ENCODE measurements around the gene ARHGEF7.

Gene ARHGEF7

GRCh38 chr13:111304041-111304544 is 189.0 kb downstream of the ARHGEF7 start:
- no peak for DNase-seq (ENCODE audit: low spot score)

- DNase-seq (ENCODE audit: low spot score): no peak
Measured at GRCh38 chr13:111304603-111305289, 189.6 kb downstream of the ARHGEF7 start.

DNA sequence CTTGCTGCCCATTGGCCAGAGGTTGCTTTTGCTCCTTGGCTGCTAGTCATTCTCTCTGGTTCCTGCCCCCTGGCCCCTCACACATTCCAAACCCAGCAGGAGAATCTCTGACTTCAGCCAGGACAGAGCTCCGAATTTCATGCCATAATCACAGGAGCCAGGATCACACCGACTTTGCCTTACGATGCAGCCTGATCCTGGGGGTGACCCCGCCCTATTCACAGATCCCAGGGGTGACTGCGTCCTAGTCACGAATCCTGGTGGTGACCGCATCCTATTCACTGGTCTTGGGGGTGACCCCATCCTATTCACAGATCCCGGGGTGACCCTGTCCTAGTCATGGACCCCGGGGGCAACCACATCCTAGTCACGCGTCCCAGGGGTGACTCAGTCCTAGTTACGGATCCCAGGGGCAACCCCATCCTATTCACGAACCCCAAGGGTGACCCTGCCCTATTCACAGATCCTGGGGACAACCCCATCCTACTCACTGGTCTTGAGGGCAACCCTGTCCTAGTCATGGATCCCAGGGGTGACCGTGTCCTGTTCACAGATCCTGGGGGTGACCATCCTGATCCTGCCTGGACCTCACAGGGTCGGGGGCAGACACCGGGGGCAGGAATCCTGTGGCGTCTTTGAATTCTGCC is 198.0 kb downstream of the ARHGEF7 start:
- DNase-seq (ENCODE audit: low spot score): no peak

DNA sequence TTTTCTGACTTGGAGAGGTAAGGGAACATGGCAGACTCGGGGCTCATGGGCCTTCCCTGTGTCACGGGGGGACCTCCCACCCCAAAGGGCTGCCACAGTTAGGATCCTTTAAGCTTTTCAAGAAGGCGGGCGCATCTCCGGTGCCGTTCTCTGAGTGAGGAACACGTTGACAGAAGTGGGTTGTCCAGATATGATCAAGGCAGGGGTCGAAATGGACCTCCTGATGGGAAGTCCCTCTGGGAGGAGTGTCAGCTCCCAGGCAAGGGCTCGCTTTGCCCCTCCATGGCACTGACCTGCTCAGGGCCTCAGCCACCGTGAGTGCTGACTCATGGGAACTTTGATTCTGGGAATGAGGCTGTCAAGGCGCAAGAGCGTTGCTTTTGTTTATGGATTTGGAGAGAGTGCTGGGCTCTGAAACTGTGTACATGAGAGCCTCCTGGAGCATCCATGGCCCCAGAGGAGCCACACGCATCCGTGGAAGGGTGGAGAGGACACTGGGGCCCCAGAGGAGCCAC is 198.9 kb downstream of the ARHGEF7 start:
- no peak for DNase-seq (ENCODE audit: low spot score)

- DNase-seq (ENCODE audit: low spot score): no peak
Measured at GRCh38 chr13:111314852-111315251, 199.7 kb downstream of the ARHGEF7 start.

GRCh38 chr13:111315347-111315995 is 200.4 kb downstream of the ARHGEF7 start:
- DNase-seq (ENCODE audit: low spot score): no peak

- DNase-seq (ENCODE audit: low spot score): no peak
Measured at GRCh38 chr13:111316161-111316730, 201.1 kb downstream of the ARHGEF7 start.

DNA sequence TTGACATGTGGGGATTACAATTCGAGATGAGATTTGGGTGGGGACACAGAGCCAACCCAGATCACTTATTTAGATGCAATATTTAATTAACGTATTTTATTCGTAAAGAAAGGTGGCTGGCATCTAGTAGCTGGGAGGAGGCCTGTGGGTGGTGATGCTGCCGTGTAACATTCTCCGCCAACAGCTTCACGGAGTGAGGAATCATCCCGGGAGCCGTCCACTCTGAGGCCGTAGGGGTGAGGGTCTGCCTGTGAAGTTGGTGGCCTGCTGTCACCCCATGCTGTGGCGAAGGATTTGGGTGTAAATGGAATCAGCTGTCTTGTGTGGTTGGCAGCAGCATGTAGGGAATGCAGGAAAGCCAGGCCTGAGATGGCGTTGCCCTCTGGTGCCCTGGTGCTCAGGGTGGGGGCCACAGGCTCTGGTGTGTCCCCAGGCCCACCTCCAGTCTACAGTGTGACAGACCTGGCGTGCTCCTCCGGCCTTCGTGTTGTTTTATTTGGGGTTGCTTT is 202.0 kb downstream of the ARHGEF7 start:
- no peak for DNase-seq (ENCODE audit: low spot score)

DNA sequence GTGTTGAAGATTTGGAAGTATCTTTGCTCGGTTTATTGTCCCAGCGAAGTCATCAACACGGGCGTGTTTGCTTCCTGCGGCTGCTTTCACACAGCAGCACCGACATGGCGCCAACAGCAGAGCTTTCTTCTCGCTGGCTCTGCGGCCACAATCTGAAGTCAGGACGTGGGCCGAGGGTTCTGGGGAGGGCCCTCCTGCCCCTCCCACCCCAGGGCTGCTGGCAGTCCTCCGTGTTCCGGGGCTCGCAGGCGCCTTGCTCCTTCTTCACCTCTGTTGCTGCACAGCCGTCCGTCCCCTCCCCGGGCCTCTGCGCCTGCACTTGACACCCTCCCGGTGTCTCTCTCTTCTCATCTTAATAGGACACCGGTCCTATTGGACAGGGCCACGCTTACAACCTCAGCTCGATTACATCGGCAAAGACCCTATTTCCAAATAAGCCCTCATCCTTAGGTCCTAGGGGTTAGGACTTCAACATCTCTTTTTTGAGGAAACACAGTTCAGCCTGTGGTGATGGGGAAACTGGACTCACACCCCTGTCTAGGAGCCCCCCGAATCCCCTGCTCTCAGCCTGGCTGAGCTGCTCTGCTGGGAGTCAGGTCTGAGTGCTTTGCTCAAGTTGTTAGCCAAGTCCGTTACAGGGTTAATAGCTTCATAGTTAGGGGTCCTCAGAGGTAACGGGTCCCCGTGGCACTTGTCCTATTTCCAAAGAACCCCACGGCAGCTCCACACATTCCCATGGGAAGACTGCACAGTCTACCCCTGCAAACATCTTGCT is 202.6 kb downstream of the ARHGEF7 start:
- DNase-seq (ENCODE audit: low spot score): no peak

GRCh38 chr13:111318386-111318785 is 203.3 kb downstream of the ARHGEF7 start:
- DNase-seq (ENCODE audit: low spot score): no peak

DNA sequence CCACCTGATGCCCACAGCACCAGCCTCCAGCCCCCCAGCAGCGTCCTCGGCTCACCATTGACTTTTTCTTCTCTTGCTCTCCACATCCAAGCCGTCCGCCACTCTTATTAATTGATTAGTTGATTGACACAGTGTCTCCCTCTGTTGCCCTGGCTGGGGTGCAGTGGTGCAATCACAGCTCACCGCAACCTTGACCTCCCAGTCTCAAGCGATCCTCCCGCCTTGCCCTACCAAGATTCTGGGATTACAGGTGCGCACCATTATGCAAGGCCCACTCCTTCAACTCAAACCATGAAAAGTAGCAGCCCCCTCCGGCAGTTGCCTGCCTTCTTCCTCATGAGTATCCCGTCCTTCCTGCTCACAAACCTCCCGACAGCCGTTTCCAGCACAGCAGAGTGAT is 204.4 kb downstream of the ARHGEF7 start:
- DNase-seq (ENCODE audit: low spot score): no peak

DNA sequence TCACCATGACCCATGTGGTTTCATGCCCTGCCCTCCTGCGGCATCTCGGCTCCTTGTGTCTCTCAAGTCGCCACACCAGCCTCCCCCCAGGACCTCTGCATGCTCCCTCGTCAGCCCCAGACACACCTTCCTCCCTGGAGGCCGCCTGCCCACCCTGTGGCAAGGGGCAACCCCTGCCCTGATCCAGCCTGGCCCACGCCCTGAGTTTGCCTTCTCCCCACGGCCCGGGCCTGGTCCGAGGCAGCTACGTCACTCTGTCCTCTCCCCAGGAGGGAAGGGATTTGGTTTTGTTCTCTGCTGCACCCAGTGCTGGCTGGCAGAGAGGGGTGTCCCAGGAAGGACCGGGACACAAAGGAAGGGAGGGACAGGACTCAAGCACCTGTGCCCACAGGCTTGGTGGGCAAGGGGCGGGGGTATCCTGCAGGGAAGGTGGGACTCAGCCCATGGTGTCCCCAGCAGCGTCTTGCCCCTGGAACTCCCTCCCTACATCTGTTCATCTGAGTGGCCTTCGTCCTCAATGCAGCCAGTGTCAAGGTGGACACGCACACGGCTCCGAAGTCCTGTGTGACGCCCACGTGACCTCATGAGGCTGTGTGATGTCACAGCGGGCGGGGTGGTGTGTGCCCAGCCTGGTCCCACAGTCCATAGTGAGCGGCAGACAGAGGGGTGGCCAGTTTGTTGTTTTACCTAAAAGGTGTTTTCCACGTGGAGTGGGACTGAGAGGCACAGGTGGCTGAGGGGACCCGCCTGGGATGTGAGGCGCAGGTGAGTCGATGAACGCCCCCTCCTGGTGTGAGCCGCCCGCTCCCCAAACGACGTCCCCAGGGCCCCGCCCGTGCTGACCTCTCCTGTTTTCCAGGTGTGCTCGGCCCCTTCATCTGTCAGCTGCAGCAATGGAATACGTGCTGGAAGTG is 205.1 kb downstream of the ARHGEF7 start, which contains the start of gene TEX29:
Gene TEX29, plus strand, starts transcription at position 645 of the 914 bp plus-strand sequence. Its CDS starts 249 bp downstream, at position 894.
- DNase-seq (ENCODE audit: low spot score): no peak

DNA sequence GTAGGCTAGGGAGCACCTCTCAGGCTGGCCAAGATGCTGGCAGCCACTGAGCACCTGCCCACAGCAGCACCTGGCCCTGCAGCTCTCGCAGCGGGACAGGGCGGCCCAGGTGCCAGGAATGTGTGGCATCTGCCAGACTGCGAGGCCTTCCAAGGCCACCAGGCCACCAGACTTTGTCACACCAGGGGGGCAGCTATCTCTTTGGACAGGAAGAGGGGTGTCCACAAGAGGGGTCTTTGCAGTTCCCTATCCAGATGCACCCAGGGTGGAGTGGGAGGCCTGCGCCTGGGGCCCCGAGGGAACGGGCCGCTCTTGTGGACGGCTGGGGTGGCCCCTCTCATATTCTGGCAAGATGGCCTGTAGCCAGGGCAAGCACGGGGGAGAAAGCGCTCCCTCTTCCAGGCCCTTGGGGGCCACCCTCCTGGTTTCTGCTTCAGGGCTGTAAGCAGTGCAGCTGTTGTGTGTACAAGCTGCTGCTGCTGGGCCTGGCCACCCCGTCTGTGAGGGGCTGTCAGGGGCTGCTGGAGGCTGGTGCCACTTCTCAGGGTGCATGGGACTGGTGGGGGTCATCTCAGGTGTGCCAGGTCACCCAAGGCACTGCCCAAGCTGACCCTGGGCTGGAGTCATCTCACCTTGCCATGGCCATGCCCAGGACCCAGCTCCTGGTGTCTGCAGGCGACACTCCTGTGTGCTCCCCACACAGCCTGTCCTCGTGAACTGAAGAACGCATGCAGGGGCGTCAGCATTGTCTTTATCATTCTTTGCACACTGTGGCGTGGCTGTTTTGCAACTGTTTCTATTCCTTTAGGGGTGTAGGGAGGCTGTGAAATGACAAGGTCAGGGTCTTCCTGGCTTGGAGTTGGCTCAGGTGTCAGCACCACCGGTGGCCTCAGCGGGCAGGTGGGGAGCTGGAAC is 207.1 kb downstream of the ARHGEF7 start:
- no peak for DNase-seq (ENCODE audit: low spot score)

GRCh38 chr13:111322916-111323331 is 207.8 kb downstream of the ARHGEF7 start:
- DNase-seq (ENCODE audit: low spot score): no peak

DNA sequence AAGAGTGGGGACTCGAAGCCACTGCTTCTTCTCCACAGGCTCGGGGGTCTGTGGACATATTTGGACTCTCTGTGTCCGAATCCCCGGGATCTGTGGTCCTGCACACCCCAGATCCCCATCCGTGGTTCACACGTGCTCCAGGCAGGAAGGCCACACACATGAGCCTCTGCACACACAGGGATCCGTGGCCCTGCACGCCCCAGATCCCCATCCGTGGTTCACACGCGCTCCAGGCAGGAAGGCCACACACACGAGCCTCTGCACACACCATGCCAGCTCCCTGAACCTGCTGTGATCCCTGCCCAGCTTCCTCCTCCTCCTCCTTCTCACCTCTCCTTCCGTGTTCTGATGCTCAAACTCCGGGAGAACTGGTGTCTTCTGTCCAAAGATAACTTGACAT is 208.4 kb downstream of the ARHGEF7 start:
- DNase-seq (ENCODE audit: low spot score): no peak

DNA sequence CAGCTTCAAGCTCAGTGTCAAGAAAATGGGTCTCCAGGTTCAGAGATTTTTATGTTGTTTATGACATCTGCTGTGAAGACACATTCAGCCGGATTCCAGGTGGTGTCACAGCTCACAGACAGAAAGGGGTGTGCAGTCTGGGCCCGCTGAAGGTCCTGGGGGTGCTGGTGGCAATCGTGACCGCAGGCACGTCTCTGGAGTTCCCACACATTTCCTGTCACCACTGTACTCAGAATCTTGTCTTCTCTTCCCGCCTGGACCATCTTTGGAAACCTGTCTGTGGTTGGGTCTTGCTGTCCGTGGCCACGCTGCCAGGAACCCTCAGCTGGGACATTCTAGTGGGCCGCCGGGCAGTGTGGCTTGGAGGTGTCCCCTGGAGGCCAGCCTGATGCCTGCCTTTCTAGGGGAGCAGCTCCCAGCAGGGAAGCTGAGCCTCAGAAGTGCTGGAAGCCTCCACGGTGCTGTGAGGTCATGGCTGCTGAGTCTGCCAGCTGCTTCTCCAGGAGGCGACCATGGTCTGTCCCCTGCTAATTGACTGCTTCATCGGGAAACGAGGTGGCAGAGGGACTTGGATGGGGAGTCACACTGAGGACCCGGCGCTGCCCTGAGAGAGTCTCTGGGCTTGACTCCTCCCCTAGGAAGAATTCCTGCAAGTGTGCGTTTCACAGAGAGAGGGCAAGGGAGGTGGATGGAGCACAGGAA is 209.0 kb downstream of the ARHGEF7 start:
- DNase-seq (ENCODE audit: low spot score): no peak

- no peak for DNase-seq (ENCODE audit: low spot score)
Measured at GRCh38 chr13:111324736-111325135, 209.6 kb downstream of the ARHGEF7 start.

GRCh38 chr13:111325146-111325890 is 210.2 kb downstream of the ARHGEF7 start:
- no peak for DNase-seq (ENCODE audit: low spot score)
